ENCODE measurements around the gene POU4F2.

The POU4F2 gene

GRCh38 chr4:146643812-146644401, 5.2 kb downstream of the POU4F2 start:
- no peak overlapping the region for H3K4me3 ChIP-seq (ENCODE audit: low read depth, low read length)
- DNase-seq (ENCODE audit: low read depth), result peak; percentile 42
- TF ChIP-seq CTCF (conservative IDR thresholded peaks at IDR 0.05; ENCODE audit: low read depth, low read length), result no peak

- no peak for TF ChIP-seq CTCF (conservative IDR thresholded peaks at IDR 0.05; ENCODE audit: low read depth, low read length)
- DNase-seq (ENCODE audit: low read depth), result no peak
- no peak overlapping the region for H3K4me3 ChIP-seq (ENCODE audit: low read depth, low read length)
Observed at GRCh38 chr4:146645921-146646320, 7.2 kb downstream of the POU4F2 start.

- H3K4me3 ChIP-seq (ENCODE audit: low read depth, low read length), result no peak overlapping the region
- no peak for DNase-seq (ENCODE audit: low read depth)
- TF ChIP-seq CTCF (conservative IDR thresholded peaks at IDR 0.05; ENCODE audit: low read depth, low read length), result no peak
Observed at GRCh38 chr4:146646593-146647325, 8.1 kb downstream of the POU4F2 start.

GRCh38 chr4:146647615-146648460, 9.1 kb downstream of the POU4F2 start:
- TF ChIP-seq CTCF (conservative IDR thresholded peaks at IDR 0.05; ENCODE audit: low read depth, low read length), result no peak
- no peak overlapping the region for H3K4me3 ChIP-seq (ENCODE audit: low read depth, low read length)
- DNase-seq (ENCODE audit: low read depth), result no peak

GRCh38 chr4:146648461-146648783, 9.7 kb downstream of the POU4F2 start:
- TF ChIP-seq CTCF (conservative IDR thresholded peaks at IDR 0.05; ENCODE audit: low read depth, low read length), result no peak
- DNase-seq (ENCODE audit: low read depth), result no peak

GRCh38 chr4:146649232-146649631, 10.5 kb downstream of the POU4F2 start:
- no peak overlapping the region for H3K4me3 ChIP-seq (ENCODE audit: low read depth, low read length)
- DNase-seq (ENCODE audit: low read depth), result no peak
- TF ChIP-seq CTCF (conservative IDR thresholded peaks at IDR 0.05; ENCODE audit: low read depth, low read length), result no peak

More at GRCh38 chr4:146648461-146648783, 9.7 kb downstream of the POU4F2 start:
- no peak overlapping the region for H3K4me3 ChIP-seq (ENCODE audit: low read depth, low read length)

Measured in choroid plexus epithelial cell (primary cell).